ENCODE results near the gene KRTAP10-5.

DNA sequence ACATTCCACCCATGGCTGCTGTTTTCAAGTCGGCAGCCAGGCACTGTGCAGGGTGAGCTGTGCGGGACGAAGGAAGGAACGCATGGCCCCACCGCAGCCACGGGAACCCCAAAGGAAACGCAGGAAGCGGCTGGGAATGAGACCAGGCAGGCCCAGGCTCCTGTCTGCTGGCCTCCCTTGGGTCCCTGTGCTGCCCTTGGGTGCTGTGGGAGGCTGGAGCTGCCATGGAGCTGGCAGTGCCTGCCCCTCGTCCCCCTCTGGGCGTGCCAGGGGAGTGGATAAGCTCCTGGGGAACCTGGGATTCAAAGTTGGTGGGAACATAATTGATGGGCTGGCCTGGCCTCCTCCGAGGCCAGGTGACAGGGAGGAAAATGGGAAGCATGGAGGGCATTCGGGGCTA, 12.1 kb downstream of the KRTAP10-5 start:
- no peak for TF ChIP-seq POLR2A (IDR thresholded peaks at IDR 0.05; ENCODE audit: low read depth)
- TF ChIP-seq, protein P1, sequence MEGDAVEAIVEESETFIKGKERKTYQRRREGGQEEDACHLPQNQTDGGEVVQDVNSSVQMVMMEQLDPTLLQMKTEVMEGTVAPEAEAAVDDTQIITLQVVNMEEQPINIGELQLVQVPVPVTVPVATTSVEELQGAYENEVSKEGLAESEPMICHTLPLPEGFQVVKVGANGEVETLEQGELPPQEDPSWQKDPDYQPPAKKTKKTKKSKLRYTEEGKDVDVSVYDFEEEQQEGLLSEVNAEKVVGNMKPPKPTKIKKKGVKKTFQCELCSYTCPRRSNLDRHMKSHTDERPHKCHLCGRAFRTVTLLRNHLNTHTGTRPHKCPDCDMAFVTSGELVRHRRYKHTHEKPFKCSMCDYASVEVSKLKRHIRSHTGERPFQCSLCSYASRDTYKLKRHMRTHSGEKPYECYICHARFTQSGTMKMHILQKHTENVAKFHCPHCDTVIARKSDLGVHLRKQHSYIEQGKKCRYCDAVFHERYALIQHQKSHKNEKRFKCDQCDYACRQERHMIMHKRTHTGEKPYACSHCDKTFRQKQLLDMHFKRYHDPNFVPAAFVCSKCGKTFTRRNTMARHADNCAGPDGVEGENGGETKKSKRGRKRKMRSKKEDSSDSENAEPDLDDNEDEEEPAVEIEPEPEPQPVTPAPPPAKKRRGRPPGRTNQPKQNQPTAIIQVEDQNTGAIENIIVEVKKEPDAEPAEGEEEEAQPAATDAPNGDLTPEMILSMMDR (IDR thresholded peaks at IDR 0.05), result no peak
- TF ChIP-seq POLR2AphosphoS5 (IDR thresholded peaks at IDR 0.05), result no peak
- TF ChIP-seq EP300 (IDR thresholded peaks at IDR 0.05), result no peak
